ENCODE results near the gene TGM3.

TGM3 gene

GRCh38 chr20:2307136-2307535, 11.3 kb downstream of the TGM3 start:
- no peak for DNase-seq (ENCODE audit: low read depth in 2 of 2)

GRCh38 chr20:2311329-2311728, 15.5 kb downstream of the TGM3 start:
- no peak for DNase-seq (ENCODE audit: low read depth in 2 of 2)

- no peak for DNase-seq (ENCODE audit: low read depth in 2 of 2)
Observed at GRCh38 chr20:2312876-2313275, 17.1 kb downstream of the TGM3 start.

- no peak for DNase-seq (ENCODE audit: low read depth in 2 of 2)
Observed at GRCh38 chr20:2313316-2313715, 17.5 kb downstream of the TGM3 start.

GRCh38 chr20:2314759-2315439, 19.1 kb downstream of the TGM3 start:
- no peak for DNase-seq (ENCODE audit: low read depth in 2 of 2)

- no peak for DNase-seq (ENCODE audit: low read depth in 2 of 2)
Observed at GRCh38 chr20:2315440-2315778, 19.6 kb downstream of the TGM3 start.

- no peak for DNase-seq (ENCODE audit: low read depth in 2 of 2)
Observed at GRCh38 chr20:2316847-2317495, 21.2 kb downstream of the TGM3 start.

- no peak for DNase-seq (ENCODE audit: low read depth in 2 of 2)
Observed at GRCh38 chr20:2320813-2321658, 25.2 kb downstream of the TGM3 start.

- no peak for DNase-seq (ENCODE audit: low read depth in 2 of 2)
Observed at GRCh38 chr20:2323051-2323450, 27.2 kb downstream of the TGM3 start.

GRCh38 chr20:2326046-2326445, 30.2 kb downstream of the TGM3 start:
- no peak for DNase-seq (ENCODE audit: low read depth in 2 of 2)

- DNase-seq (ENCODE audit: low read depth in 2 of 2): no peak
Observed at GRCh38 chr20:2327620-2328555, 32.1 kb downstream of the TGM3 start.

- no peak for DNase-seq (ENCODE audit: low read depth in 2 of 2)
Observed at GRCh38 chr20:2329286-2329685, 33.5 kb downstream of the TGM3 start.

- no peak for DNase-seq (ENCODE audit: low read depth in 2 of 2)
Observed at GRCh38 chr20:2330090-2330695, 34.4 kb downstream of the TGM3 start.

- DNase-seq (ENCODE audit: low read depth in 2 of 2): no peak
Observed at GRCh38 chr20:2331106-2331505, 35.3 kb downstream of the TGM3 start.

GRCh38 chr20:2331901-2332565, 36.2 kb downstream of the TGM3 start:
- no peak for DNase-seq (ENCODE audit: low read depth in 2 of 2)

GRCh38 chr20:2332711-2333110, 36.9 kb downstream of the TGM3 start:
- no peak for DNase-seq (ENCODE audit: low read depth in 2 of 2)

- no peak for DNase-seq (ENCODE audit: low read depth in 2 of 2)
Observed at GRCh38 chr20:2333821-2334220, 38.0 kb downstream of the TGM3 start.

- DNase-seq (ENCODE audit: low read depth in 2 of 2): no peak
Observed at GRCh38 chr20:2335096-2335870, 39.5 kb downstream of the TGM3 start.

- no peak for DNase-seq (ENCODE audit: low read depth in 2 of 2)
Observed at GRCh38 chr20:2336471-2336870, 40.7 kb downstream of the TGM3 start.

- DNase-seq (ENCODE audit: low read depth in 2 of 2): no peak
Observed at GRCh38 chr20:2337142-2337541, 41.3 kb downstream of the TGM3 start.
